ENCODE results near the gene MOGAT3. TPM values are rescaled to one million over a fixed set of nuclear protein-coding genes. Genes with fewer than 3 reads are reported as not detected.
A peak's percentile ranks its signal among the peaks of the same experiment; 100 is the strongest.

Gene MOGAT3
- total RNA-seq, 1 donor from 2014 or later: not detected

GRCh38 chr7:101172854-101173751 is 27.7 kb downstream of the MOGAT3 start:
- DNase-seq (ENCODE audit: low read depth): peak; percentile 91

- no peak for DNase-seq (ENCODE audit: low read depth)
These were observed 28.6 kb downstream of the MOGAT3 start for GRCh38 chr7:101172005-101172853.

- no peak for DNase-seq (ENCODE audit: low read depth)
These were observed 29.4 kb downstream of the MOGAT3 start for GRCh38 chr7:101171442-101171837.

- DNase-seq (ENCODE audit: low read depth): peak; percentile 54
These were observed 30.0 kb downstream of the MOGAT3 start for GRCh38 chr7:101170617-101171441.

- peak; percentile 66 for DNase-seq (ENCODE audit: low read depth)
These were observed 30.8 kb downstream of the MOGAT3 start for GRCh38 chr7:101169838-101170551.

- DNase-seq (ENCODE audit: low read depth): no peak
These were observed 31.6 kb downstream of the MOGAT3 start for GRCh38 chr7:101169110-101169837.

GRCh38 chr7:101168412-101169049 is 32.3 kb downstream of the MOGAT3 start:
- no peak for DNase-seq (ENCODE audit: low read depth)

- DNase-seq (ENCODE audit: low read depth): no peak
These were observed 33.0 kb downstream of the MOGAT3 start for GRCh38 chr7:101167645-101168411.

- no peak for DNase-seq (ENCODE audit: low read depth)
These were observed 33.8 kb downstream of the MOGAT3 start for GRCh38 chr7:101166909-101167644.

GRCh38 chr7:101166648-101166908 is 34.3 kb downstream of the MOGAT3 start:
- no peak for DNase-seq (ENCODE audit: low read depth)

GRCh38 chr7:101165958-101166647 is 34.7 kb downstream of the MOGAT3 start:
- DNase-seq (ENCODE audit: low read depth): no peak

GRCh38 chr7:101165075-101165957 is 35.5 kb downstream of the MOGAT3 start, which contains the start of gene VGF:
Gene VGF (minus strand): TSS chr7:101165569. CDS start chr7:101164843, 726 bp downstream.
- peak; percentile 94 for DNase-seq (ENCODE audit: low read depth)

GRCh38 chr7:101164071-101164840 is 36.6 kb downstream of the MOGAT3 start:
- DNase-seq (ENCODE audit: low read depth): peak; percentile 88

GRCh38 chr7:101163279-101164070 is 37.4 kb downstream of the MOGAT3 start:
- DNase-seq (ENCODE audit: low read depth): no peak
